Gastroesophageal sphincter (tissue), 4 donors: ENCODE measurements around the gene PAEP. TPM values are rescaled to one million over a fixed set of nuclear protein-coding genes. Genes with fewer than 3 reads are reported as not detected.

Experiments
- ATAC-seq: fragments of 150-250 bp; one replicate; pipeline ENCODE4 v1.9.1; 2016; ENCODE audit warnings: mild to moderate bottlenecking, moderate library complexity
- H3K27ac ChIP-seq, 4 donors: fragments of 200-600 bp; sonication (generic) in 3 of 4; 1 replicate in 3 of 4; 2 replicates in 1 of 4; pipeline ENCODE4 v1.5.1; 2016 to 2019
- H3K27me3 ChIP-seq: fragments of 200-600 bp; sonication (generic); one replicate; pipeline ENCODE4 v1.5.1; 2019
- H3K36me3 ChIP-seq, 2 donors: fragments of 200-600 bp; sonication (generic); one replicate each; pipeline ENCODE4 v1.5.1; 2019; ENCODE audit warnings: control low read depth in 1 of 2
- H3K4me1 ChIP-seq, 3 donors: fragments of 200-600 bp; sonication (generic); 1 replicate in 2 of 3; 2 replicates in 1 of 3; pipeline ENCODE4 v1.5.1; 2016 to 2019; ENCODE audit warnings: control low read depth in 2 of 3
- H3K4me3 ChIP-seq, 2 donors: fragments of 200-600 bp; sonication (generic); one replicate each; pipeline ENCODE4 v1.5.1; 2019; ENCODE audit warnings: mild to moderate bottlenecking in 1 of 2, moderate library complexity in 1 of 2
- H3K9me3 ChIP-seq, 3 donors: fragments of 200-600 bp; sonication (generic); one replicate each; pipeline ENCODE4 v1.5.1; 2017 to 2019; ENCODE audit warnings: control low read depth in 2 of 3
- CTCF ChIP-seq, 4 experiments: fragments of 200-600 bp in 2 of 4; fragments of 450-650 bp in 2 of 4; sonication (generic) in 1 of 4; IDR thresholded peaks; one replicate each; pipeline ENCODE4 v1.5.1; 2017 to 2019; ENCODE audit warnings: antibody characterized with exemption in 4 of 4, mild to moderate bottlenecking in 2 of 4, moderate library complexity in 2 of 4
- EP300 ChIP-seq: sonication (generic); formaldehyde crosslinking; IDR thresholded peaks from one replicate; pipeline ENCODE4 v1.6.1; 2017; ENCODE audit warnings: antibody characterized with exemption, mild to moderate bottlenecking
- POLR2A ChIP-seq, 2 donors: fragments of 450-650 bp; IDR thresholded peaks; one replicate each; pipeline ENCODE4 v1.6.1; 2017; ENCODE audit warnings: antibody characterized with exemption in 2 of 2, mild to moderate bottlenecking in 2 of 2, moderate library complexity in 1 of 2
- POLR2AphosphoS5 ChIP-seq: sonication (generic); formaldehyde crosslinking; IDR thresholded peaks from one replicate; pipeline ENCODE4 v1.6.1; 2017; ENCODE audit warnings: antibody characterized with exemption
- WGBS, 2 donors: methylation state at CpG; one replicate each; pipeline ENCODE4 v1.1.5; 2018; ENCODE audit warnings: low coverage in 1 of 2; 5-methylcytosine and 5-hydroxymethylcytosine counted together
- total RNA-seq, 4 donors: library from RNA; depleted of rRNA; stranded (reverse); fragments of >200 nt; gene quantifications; one replicate each; pipeline ENCODE4 v1.1.0, GENCODE V29; 2016

The PAEP gene
- total RNA-seq, 4 donors from 2014 or later, result not detected

GRCh38 chr9:135523521-135524129 lies 37.9 kb upstream of the PAEP start:
- no CpG with 5 or more reads among the region's 21 CpGs for WGBS, 2 donors
- peaks cover 71% of the 10 kb centered on the region for H3K27me3 ChIP-seq
- no peaks in the 10 kb centered on the region for H3K36me3 ChIP-seq
- no peak overlapping the region for H3K4me3 ChIP-seq
- TF ChIP-seq EP300 (no peak), POLR2A (IDR thresholded peaks at IDR 0.05) (no peak), CTCF (IDR thresholded peaks at IDR 0.05) (no peak), POLR2AphosphoS5 (no peak)
- no peak for ATAC-seq
- no peaks in the 10 kb centered on the region for H3K9me3 ChIP-seq
- H3K27ac ChIP-seq, result no peak overlapping the region
- no peaks in the 10 kb centered on the region for H3K4me1 ChIP-seq

- peaks cover 74% of the 10 kb centered on the region for H3K27me3 ChIP-seq
- no peak for TF ChIP-seq EP300
- no peak for TF ChIP-seq POLR2AphosphoS5
- TF ChIP-seq POLR2A (IDR thresholded peaks at IDR 0.05), result no peak
- ATAC-seq, result no peak
- no peak overlapping the region for H3K27ac ChIP-seq
- H3K9me3 ChIP-seq, result peaks cover 0 to 4% (median 0%) of the 10 kb centered on the region in 3 donors
- WGBS, 2 donors, result 73% methylated on average over 3 of the region's 27 CpGs; no CpG with 5 or more reads in 1 of the 2 donors
- no peaks in the 10 kb centered on the region for H3K36me3 ChIP-seq
- H3K4me1 ChIP-seq, result no peaks in the 10 kb centered on the region
- no peak overlapping the region for H3K4me3 ChIP-seq
These were observed 37.3 kb upstream of the PAEP start for GRCh38 chr9:135524130-135524861.

GRCh38 chr9:135525241-135526088 lies 36.1 kb upstream of the PAEP start:
- no peaks in the 10 kb centered on the region for H3K36me3 ChIP-seq
- H3K4me1 ChIP-seq, result no peaks in the 10 kb centered on the region
- TF ChIP-seq POLR2A (IDR thresholded peaks at IDR 0.05), result no peak
- TF ChIP-seq EP300, result no peak
- no peak for TF ChIP-seq CTCF (IDR thresholded peaks at IDR 0.05)
- no peak for TF ChIP-seq POLR2AphosphoS5
- no peak overlapping the region for H3K4me3 ChIP-seq
- H3K9me3 ChIP-seq, result peaks cover 0 to 14% (median 0%) of the 10 kb centered on the region in 3 donors
- no peak for ATAC-seq
- H3K27ac ChIP-seq, result no peak overlapping the region
- WGBS, 2 donors, result 100% methylated on average over 1 of the region's 31 CpGs; no CpG with 5 or more reads in 1 of the 2 donors
- peaks cover 83% of the 10 kb centered on the region for H3K27me3 ChIP-seq

GRCh38 chr9:135526089-135526729 lies 35.3 kb upstream of the PAEP start:
- Histone ChIP-seq H3K27ac (no peak overlapping the region), H3K4me1 (no peaks in the 10 kb centered on the region), H3K36me3 (no peaks in the 10 kb centered on the region), H3K9me3 (peaks cover 0 to 14% (median 0%) of the 10 kb centered on the region in 3 donors), H3K4me3 (no peak overlapping the region), H3K27me3 (peaks cover 85% of the 10 kb centered on the region)
- no peak for ATAC-seq
- TF ChIP-seq EP300, result no peak
- no peak for TF ChIP-seq CTCF (IDR thresholded peaks at IDR 0.05)
- TF ChIP-seq POLR2AphosphoS5, result no peak
- TF ChIP-seq POLR2A (IDR thresholded peaks at IDR 0.05), result no peak
- WGBS, 2 donors, result 100% methylated on average over 1 of the region's 11 CpGs; no CpG with 5 or more reads in 1 of the 2 donors
